OCI-LY7 (cell line): ENCODE results near the gene LAIR2. TPM values are rescaled to one million over a fixed set of nuclear protein-coding genes. Genes with fewer than 3 reads are reported as not detected.

Source experiments
- BruUV-seq: library from RNA; stranded (reverse); fragments of 400-500 nt; replicated peaks from 2 replicates; lab custom pipeline; 2021; lab: Mats Ljungman, UMichigan
- CTCF ChIA-PET: fragments of 300-600 bp; sonication (Branson Sonifier 250); formaldehyde crosslinking; loops from one replicate; lab custom pipeline; 2022; ENCODE audit warnings: antibody characterized with exemption; ENCODE audit not compliant: unreplicated experiment; lab: Charles Lee
- POLR2A ChIA-PET: fragments of 300-600 bp; sonication (Branson Sonifier 250); formaldehyde crosslinking; loops from one replicate; lab custom pipeline; 2022; ENCODE audit warnings: antibody characterized with exemption; lab: Charles Lee
- DNase-seq: peaks from one replicate; pipeline ENCODE4 v3.0.0-alpha.2; 2015; ENCODE audit warnings: low spot score
- H2AFZ ChIP-seq: fragments of 200-600 bp; sonication (generic), shearing (Covaris generic); 2 replicates; pipeline ENCODE4 v1.6.1; 2014; ENCODE audit warnings: mild to moderate bottlenecking, antibody characterized with exemption, low read length, moderate library complexity
- H3K27ac ChIP-seq: fragments of 200-600 bp; sonication (generic); 2 replicates; pipeline ENCODE4 v1.5.1; 2014; ENCODE audit warnings: mixed run types, low read depth, mild to moderate bottlenecking, moderate library complexity, low read length, inconsistent platforms; ENCODE audit not compliant: poor library complexity, severe bottlenecking
- H3K36me3 ChIP-seq: fragments of 200-600 bp; sonication (generic); 2 replicates; pipeline ENCODE4 v1.6.1; 2014; ENCODE audit warnings: mild to moderate bottlenecking, antibody characterized with exemption, low read length, moderate library complexity, mixed read lengths; ENCODE audit not compliant: insufficient read depth
- H3K4me1 ChIP-seq: fragments of 200-600 bp; sonication (generic); 2 replicates; pipeline ENCODE4 v1.5.1; 2014; ENCODE audit warnings: mild to moderate bottlenecking, low read length; ENCODE audit not compliant: insufficient read depth, poor library complexity, severe bottlenecking
- H3K4me2 ChIP-seq: fragments of 200-600 bp; sonication (generic); 2 replicates; pipeline ENCODE4 v1.6.1; 2014; ENCODE audit warnings: mild to moderate bottlenecking, low read length
- H3K4me3 ChIP-seq: fragments of 200-600 bp; sonication (generic); 2 replicates; pipeline ENCODE4 v1.5.1; 2014; ENCODE audit warnings: mild to moderate bottlenecking, low read depth, low read length; ENCODE audit not compliant: poor library complexity, severe bottlenecking
- H3K79me2 ChIP-seq: fragments of 200-600 bp; sonication (generic); 2 replicates; pipeline ENCODE4 v1.6.1; 2016; ENCODE audit warnings: low read depth, mild to moderate bottlenecking, low read length, moderate library complexity, mixed read lengths; ENCODE audit not compliant: insufficient read depth
- H3K9me2 ChIP-seq: fragments of 200-600 bp; sonication (generic); 2 replicates; pipeline ENCODE4 v1.6.1; 2016; ENCODE audit warnings: mild to moderate bottlenecking, low read length, mixed read lengths; ENCODE audit not compliant: insufficient read depth
- H3K9me3 ChIP-seq: fragments of 200-600 bp; sonication (generic); 2 replicates; pipeline ENCODE4 v1.6.1; 2014; ENCODE audit warnings: mild to moderate bottlenecking, mixed run types, low read length, mixed read lengths
- H4K20me1 ChIP-seq: fragments of 200-600 bp; sonication (generic); 2 replicates; pipeline ENCODE4 v1.6.1; 2014; ENCODE audit warnings: mild to moderate bottlenecking, antibody characterized with exemption, low read length, moderate library complexity, mixed read lengths; ENCODE audit not compliant: insufficient read depth
- CTCF ChIP-seq: fragments of 200-600 bp; sonication (generic); conservative IDR thresholded peaks from 2 replicates; pipeline ENCODE4 v1.5.1; 2014; ENCODE audit warnings: mild to moderate bottlenecking, antibody characterized with exemption, low read length, moderate library complexity, mixed read lengths
- EZH2phosphoT487 ChIP-seq: fragments of 200-600 bp; sonication (generic); IDR thresholded peaks from 2 replicates; pipeline ENCODE4 v1.6.1; 2018; ENCODE audit warnings: low read depth, borderline replicate concordance, mild to moderate bottlenecking, mixed run types, antibody characterized with exemption, low read length, moderate library complexity, mixed read lengths
- intact Hi-C: fragments of 100-400 bp; cut with micrococcal nuclease; formaldehyde crosslinking; loops from one replicate; pipeline ENCODE4 v1.10.0; 2022; ENCODE audit not compliant: unreplicated experiment
- total RNA-seq, 2 experiments: library from RNA; depleted of rRNA in 1 of 2; stranded (reverse); fragments of >200 nt in 1 of 2; shearing (Covaris generic) in 1 of 2; gene quantifications; 2 replicates each; pipeline ENCODE4 v1.2.3, GENCODE V29; 2014 to 2022

LAIR2 gene
- total RNA-seq, 2 experiments from 2014 or later: not detected

- no peaks in the 10 kb centered on the region for H4K20me1 ChIP-seq
- H3K4me3 ChIP-seq: no peak overlapping the region
- H3K27ac ChIP-seq: no peak overlapping the region
- H3K9me2 ChIP-seq: no peaks in the 10 kb centered on the region
- no peak overlapping the region for H2AFZ ChIP-seq
- BruUV-seq: no TSS peak
- DNase-seq: no peak
- ChIA-PET CTCF (no interaction called here), POLR2A (no interaction called here)
- H3K4me2 ChIP-seq: no peak overlapping the region
- no peaks in the 10 kb centered on the region for H3K9me3 ChIP-seq
- H3K79me2 ChIP-seq: no peaks in the 10 kb centered on the region
- intact Hi-C loops: no loop called here
- no peak for TF ChIP-seq CTCF
- no peak for TF ChIP-seq EZH2phosphoT487
- peaks cover 2% of the 10 kb centered on the region for H3K4me1 ChIP-seq
- no peaks in the 10 kb centered on the region for H3K36me3 ChIP-seq
These were observed 51.4 kb downstream of the LAIR2 start for GRCh38 chr19:54554006-54554405.

DNA sequence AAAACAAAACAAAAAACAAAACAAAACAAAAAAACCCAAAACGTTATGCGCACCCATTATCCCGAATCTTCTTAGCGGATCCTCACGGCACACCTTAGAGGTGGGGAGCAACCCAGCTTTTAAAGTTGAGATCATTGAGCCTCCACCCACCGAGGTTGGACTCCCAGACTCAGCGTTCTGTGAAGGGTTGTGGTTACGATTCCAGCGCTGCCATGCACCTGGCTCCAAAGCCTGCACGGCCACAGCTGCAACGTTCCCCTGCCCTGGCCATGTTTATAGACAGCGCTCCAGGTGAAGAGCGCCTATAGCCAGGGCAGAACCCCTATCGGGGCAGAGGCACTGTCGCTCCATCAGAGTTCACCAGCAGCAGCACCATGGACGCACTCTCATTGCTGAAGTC, 52.3 kb downstream of the LAIR2 start:
- intact Hi-C loops: no loop called here
- no peaks in the 10 kb centered on the region for H3K9me2 ChIP-seq
- no peaks in the 10 kb centered on the region for H3K9me3 ChIP-seq
- no peaks in the 10 kb centered on the region for H3K36me3 ChIP-seq
- no peak for DNase-seq
- CTCF ChIA-PET: no interaction called here
- H4K20me1 ChIP-seq: no peaks in the 10 kb centered on the region
- H3K4me2 ChIP-seq: no peak overlapping the region
- H3K79me2 ChIP-seq: no peaks in the 10 kb centered on the region
- BruUV-seq: no TSS peak
- H3K4me3 ChIP-seq: no peak overlapping the region
- H3K27ac ChIP-seq: no peak overlapping the region
- POLR2A ChIA-PET: no interaction called here
- no peak overlapping the region for H2AFZ ChIP-seq
- H3K4me1 ChIP-seq: peaks cover 2% of the 10 kb centered on the region
- TF ChIP-seq EZH2phosphoT487 (no peak), CTCF (no peak)

GRCh38 chr19:54556194-54556593, 53.6 kb downstream of the LAIR2 start:
- H3K79me2 ChIP-seq: no peaks in the 10 kb centered on the region
- CTCF ChIA-PET: no interaction called here
- intact Hi-C loops: no loop called here
- no peaks in the 10 kb centered on the region for H3K9me2 ChIP-seq
- DNase-seq: no peak
- H3K4me3 ChIP-seq: no peak overlapping the region
- no peak overlapping the region for H3K27ac ChIP-seq
- H4K20me1 ChIP-seq: no peaks in the 10 kb centered on the region
- POLR2A ChIA-PET: no interaction called here
- H3K4me1 ChIP-seq: peaks cover 2% of the 10 kb centered on the region
- no peak for TF ChIP-seq EZH2phosphoT487
- no peak for TF ChIP-seq CTCF
- H3K9me3 ChIP-seq: no peaks in the 10 kb centered on the region
- no peaks in the 10 kb centered on the region for H3K36me3 ChIP-seq
- H3K4me2 ChIP-seq: no peak overlapping the region
- no TSS peak for BruUV-seq
- H2AFZ ChIP-seq: no peak overlapping the region
